Right atrium auricular region (tissue), 2 donors: ENCODE measurements around the gene ELL2. TPM values are rescaled to one million over a fixed set of nuclear protein-coding genes. Genes with fewer than 3 reads are reported as not detected.

Experiments used
- DNase-seq: peaks from one replicate; pipeline ENCODE4 v3.0.0-alpha.2; 2019; ENCODE audit warnings: low spot score
- H3K27ac ChIP-seq, 2 donors: fragments of 200-600 bp; sonication (generic); 1 replicate in 1 of 2; 2 replicates in 1 of 2; pipeline ENCODE4 v1.5.1; 2016 to 2019
- H3K27me3 ChIP-seq, 2 donors: fragments of 200-600 bp; sonication (generic); one replicate each; pipeline versions ENCODE4 v1.5.1 to v1.6.0; 2017 to 2019
- H3K36me3 ChIP-seq: fragments of 200-600 bp; sonication (generic); one replicate; pipeline ENCODE4 v1.5.1; 2016
- H3K4me1 ChIP-seq, 2 donors: fragments of 200-600 bp; sonication (generic); one replicate each; pipeline versions ENCODE4 v1.5.1 to v1.6.0; 2017 to 2019
- H3K4me3 ChIP-seq, 2 donors: fragments of 200-600 bp; sonication (generic); 1 replicate in 1 of 2; 2 replicates in 1 of 2; pipeline ENCODE4 v1.5.1; 2017 to 2019; ENCODE audit warnings: mild to moderate bottlenecking in 1 of 2, moderate library complexity in 1 of 2
- H3K9me3 ChIP-seq, 2 donors: fragments of 200-600 bp; sonication (generic); one replicate each; pipeline ENCODE4 v1.5.1; 2019
- CTCF ChIP-seq, 2 donors: fragments of 200-600 bp; sonication (generic); IDR thresholded peaks; one replicate each; pipeline ENCODE4 v1.5.1; 2019; ENCODE audit warnings: antibody characterized with exemption in 2 of 2
- total RNA-seq, 2 donors: library from RNA; depleted of rRNA; stranded (reverse); fragments of >200 nt; gene quantifications; one replicate each; pipeline ENCODE4 v1.1.0, GENCODE V29; 2016

Gene ELL2
- total RNA-seq, 2 donors from 2014 or later: 28.8 to 29.1 TPM

- Histone ChIP-seq H3K4me3 (no peak overlapping the region), H3K36me3 (no peaks in the 10 kb centered on the region), H3K27ac (peak overlapping the region; percentile 11 to 43), H3K9me3 (no peaks in the 10 kb centered on the region), H3K4me1 (peaks cover 0 to 9% of the 10 kb centered on the region in 2 donors), H3K27me3 (no peaks in the 10 kb centered on the region)
- DNase-seq: peak; percentile 54
- TF ChIP-seq CTCF (IDR thresholded peaks at IDR 0.05): no peak
These were observed 111.2 kb downstream of the ELL2 start for GRCh38 chr5:95850391-95850894.

DNA sequence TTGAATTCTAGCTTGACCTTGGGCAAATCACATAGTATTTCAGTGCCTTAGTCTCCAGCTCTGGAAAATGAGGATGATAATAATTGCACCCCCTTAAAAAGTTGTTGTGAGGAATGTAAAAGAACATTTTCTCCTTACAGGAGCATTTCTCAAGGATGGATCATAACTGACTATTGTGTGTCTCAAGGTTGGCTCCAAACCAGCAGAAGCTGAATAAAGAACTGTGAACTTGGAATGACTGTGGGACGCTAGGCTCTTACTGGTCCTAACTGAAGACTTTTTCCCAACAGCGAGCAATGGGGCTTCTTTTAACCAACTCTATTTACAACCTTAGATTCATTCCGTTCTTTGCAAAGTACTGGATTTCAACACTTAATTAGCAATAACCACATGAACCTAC, 113.0 kb downstream of the ELL2 start:
- no peak overlapping the region for H3K4me3 ChIP-seq
- H3K36me3 ChIP-seq: no peaks in the 10 kb centered on the region
- peak; percentile 21 for DNase-seq
- H3K4me1 ChIP-seq: peaks cover 0 to 10% of the 10 kb centered on the region in 2 donors
- no peaks in the 10 kb centered on the region for H3K27me3 ChIP-seq
- TF ChIP-seq CTCF (IDR thresholded peaks at IDR 0.05): no peak
- H3K9me3 ChIP-seq: no peaks in the 10 kb centered on the region
- peak overlapping the region in 1 of 2 donors; percentile 22 for H3K27ac ChIP-seq

DNA sequence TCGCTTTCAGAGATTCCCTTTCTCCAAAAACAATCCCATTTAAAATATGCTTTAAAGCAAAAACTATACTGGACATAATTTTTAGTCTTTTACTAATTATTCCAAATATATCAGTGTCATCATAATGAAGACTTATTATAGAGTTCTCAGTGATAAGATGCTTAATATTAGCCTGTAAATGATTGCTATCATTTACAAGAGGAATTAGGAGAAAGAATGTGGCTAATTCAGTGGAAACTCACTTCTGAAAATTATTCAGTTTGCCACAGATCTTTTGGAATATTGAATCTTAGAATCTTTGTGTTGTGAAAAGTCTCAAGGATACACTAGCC, 114.4 kb downstream of the ELL2 start:
- Histone ChIP-seq H3K4me1 (peaks cover 0 to 19% of the 10 kb centered on the region in 2 donors), H3K27me3 (no peaks in the 10 kb centered on the region), H3K36me3 (no peaks in the 10 kb centered on the region), H3K9me3 (no peaks in the 10 kb centered on the region), H3K4me3 (no peak overlapping the region), H3K27ac (no peak overlapping the region)
- DNase-seq: no peak
- TF ChIP-seq CTCF (IDR thresholded peaks at IDR 0.05): peak; percentile 2 to 22

DNA sequence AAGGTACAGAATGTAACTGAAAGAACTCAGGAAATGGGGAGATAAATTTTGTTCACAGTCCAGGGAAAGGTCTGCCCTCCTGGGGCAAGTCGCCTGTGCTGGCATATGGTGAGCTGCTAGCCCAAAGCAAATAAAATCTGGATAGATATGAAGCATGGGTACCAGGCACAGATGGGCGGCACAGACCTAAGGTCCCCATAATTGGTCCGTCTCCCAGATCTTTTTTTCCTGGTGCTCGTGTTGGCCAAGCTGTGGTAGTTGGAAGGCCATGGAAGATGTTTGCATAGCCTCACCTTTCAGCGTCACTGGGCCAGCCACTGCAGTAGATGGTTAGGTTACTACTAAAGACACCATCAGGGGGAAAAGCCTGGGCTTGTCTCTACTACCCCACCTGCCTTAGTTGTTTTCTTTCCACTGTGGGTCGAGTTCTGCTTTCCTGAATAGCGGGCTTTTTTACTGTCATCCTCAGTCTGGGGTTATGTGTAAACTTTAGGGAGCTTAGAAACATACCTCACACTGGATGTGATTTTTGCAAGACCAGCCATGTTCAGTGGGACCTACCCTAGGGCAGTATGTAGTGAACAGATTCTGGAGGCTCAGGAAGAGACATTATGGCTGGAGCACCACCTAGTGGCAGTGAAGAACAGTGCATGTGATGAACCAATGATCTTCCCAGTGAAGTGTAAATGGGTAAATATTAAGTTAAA, 114.9 kb downstream of the ELL2 start:
- Histone ChIP-seq H3K27me3 (no peaks in the 10 kb centered on the region), H3K9me3 (no peaks in the 10 kb centered on the region), H3K4me3 (no peak overlapping the region), H3K4me1 (peaks cover 0 to 19% of the 10 kb centered on the region in 2 donors), H3K36me3 (no peaks in the 10 kb centered on the region), H3K27ac (peak overlapping the region in 1 of 2 donors; percentile 8)
- peak; percentile 84 for DNase-seq
- peak; percentile 83 to 95 for TF ChIP-seq CTCF (IDR thresholded peaks at IDR 0.05)

- peak; percentile 55 for DNase-seq
- H3K9me3 ChIP-seq: no peaks in the 10 kb centered on the region
- peaks cover 0 to 19% of the 10 kb centered on the region in 2 donors for H3K4me1 ChIP-seq
- H3K36me3 ChIP-seq: no peaks in the 10 kb centered on the region
- peak overlapping the region in 1 of 2 donors; percentile 80 for H3K27ac ChIP-seq
- no peak for TF ChIP-seq CTCF (IDR thresholded peaks at IDR 0.05)
- no peak overlapping the region for H3K4me3 ChIP-seq
- H3K27me3 ChIP-seq: no peaks in the 10 kb centered on the region
These were observed 116.3 kb downstream of the ELL2 start for GRCh38 chr5:95845391-95845790.
